KOPT-K1 (cell line): Measurements from ENCODE around the gene ARF1.
A peak's percentile ranks its signal among the peaks of the same experiment; 100 is the strongest.

Experiments used
- H3K27ac ChIP-seq: fragments of 200-600 bp; sonication (generic); 2 replicates; pipeline ENCODE4 v1.5.1; 2016; ENCODE audit warnings: antibody characterized with exemption, mild to moderate bottlenecking, low read depth, low read length; ENCODE audit not compliant: poor library complexity, severe bottlenecking
- H3K36me3 ChIP-seq: fragments of 200-600 bp; sonication (generic); 2 replicates; pipeline ENCODE4 v1.5.1; 2017; ENCODE audit warnings: antibody characterized with exemption, mild to moderate bottlenecking, low read length, moderate library complexity; ENCODE audit not compliant: insufficient read depth
- H3K9me3 ChIP-seq: fragments of 200-600 bp; sonication (generic); 2 replicates; pipeline ENCODE4 v1.5.1; 2017; ENCODE audit warnings: antibody characterized with exemption, low read length, mild to moderate bottlenecking; ENCODE audit not compliant: insufficient read depth, poor library complexity, severe bottlenecking

Gene ARF1

GRCh38 chr1:228082214-228082917 lies at the start of gene ARF1:
ARF1 (plus strand) TSS chr1:228082708; CDS start chr1:228097115, 14,407 bp downstream.
- Histone ChIP-seq H3K9me3 (no peaks in the 10 kb centered on the region), H3K27ac (peak within 1 kb of the TSS; percentile 97), H3K36me3 (peaks cover 33% of the 10 kb centered on the region; the same call in 1 of the 2 replicates)

GRCh38 chr1:228033376-228033775 lies 49.1 kb upstream of the ARF1 start:
- Histone ChIP-seq H3K9me3 (peaks cover 4% of the 10 kb centered on the region), H3K27ac (no peak overlapping the region), H3K36me3 (no peaks in the 10 kb centered on the region)

- Histone ChIP-seq H3K36me3 (no peaks in the 10 kb centered on the region), H3K9me3 (peaks cover 4% of the 10 kb centered on the region), H3K27ac (no peak overlapping the region)
Observed at GRCh38 chr1:228034954-228035837, 47.3 kb upstream of the ARF1 start.

GRCh38 chr1:228035844-228036243 lies 46.7 kb upstream of the ARF1 start:
- Histone ChIP-seq H3K9me3 (peaks cover 4% of the 10 kb centered on the region), H3K36me3 (no peaks in the 10 kb centered on the region), H3K27ac (no peak overlapping the region)

- H3K36me3 ChIP-seq = no peaks in the 10 kb centered on the region
- H3K9me3 ChIP-seq = peaks cover 4% of the 10 kb centered on the region
- no peak overlapping the region for H3K27ac ChIP-seq
Observed at GRCh38 chr1:228036701-228037231, 45.7 kb upstream of the ARF1 start.

- Histone ChIP-seq H3K9me3 (peaks cover 4% of the 10 kb centered on the region), H3K36me3 (no peaks in the 10 kb centered on the region), H3K27ac (no peak overlapping the region)
Observed at GRCh38 chr1:228037401-228038386, 44.8 kb upstream of the ARF1 start.

GRCh38 chr1:228038387-228039005 lies 44.0 kb upstream of the ARF1 start:
- Histone ChIP-seq H3K9me3 (no peaks in the 10 kb centered on the region), H3K27ac (no peak overlapping the region), H3K36me3 (no peaks in the 10 kb centered on the region)

- Histone ChIP-seq H3K9me3 (no peaks in the 10 kb centered on the region), H3K27ac (no peak overlapping the region), H3K36me3 (no peaks in the 10 kb centered on the region)
Observed at GRCh38 chr1:228039006-228039903, 43.3 kb upstream of the ARF1 start.

GRCh38 chr1:228039986-228040385 lies 42.5 kb upstream of the ARF1 start:
- no peaks in the 10 kb centered on the region for H3K36me3 ChIP-seq
- no peaks in the 10 kb centered on the region for H3K9me3 ChIP-seq
- H3K27ac ChIP-seq = no peak overlapping the region

GRCh38 chr1:228041316-228041715 lies 41.2 kb upstream of the ARF1 start:
- no peaks in the 10 kb centered on the region for H3K9me3 ChIP-seq
- H3K27ac ChIP-seq = no peak overlapping the region
- no peaks in the 10 kb centered on the region for H3K36me3 ChIP-seq

- Histone ChIP-seq H3K9me3 (no peaks in the 10 kb centered on the region), H3K27ac (no peak overlapping the region), H3K36me3 (no peaks in the 10 kb centered on the region)
Observed at GRCh38 chr1:228042508-228042907, 40.0 kb upstream of the ARF1 start.

GRCh38 chr1:228043281-228043848 lies 39.1 kb upstream of the ARF1 start:
- Histone ChIP-seq H3K27ac (no peak overlapping the region), H3K9me3 (no peaks in the 10 kb centered on the region), H3K36me3 (no peaks in the 10 kb centered on the region)

- no peaks in the 10 kb centered on the region for H3K9me3 ChIP-seq
- no peaks in the 10 kb centered on the region for H3K36me3 ChIP-seq
- H3K27ac ChIP-seq = no peak overlapping the region
Observed at GRCh38 chr1:228044961-228045360, 37.5 kb upstream of the ARF1 start.
